NCI-H510A treated with DMSO at 0.1 percent for 48 hours (cell line): Measurements from ENCODE around the gene SUSD2.
"Not testable (repeated sequence)": the region's sequence is repeated elsewhere in the genome, so short reads cannot be mapped to it uniquely, and the experiment has no call there.

Experiments used
- DNase-seq: peaks from one replicate; lab custom pipeline; 2025; lab: John Stamatoyannopoulos, UW

The SUSD2 gene

GRCh38 chr22:24189249-24190158 is 8.2 kb downstream of the SUSD2 start:
- DNase-seq = peak; percentile 38

GRCh38 chr22:24190159-24190540 is 8.9 kb downstream of the SUSD2 start:
- no peak for DNase-seq

- no peak for DNase-seq
Observed at GRCh38 chr22:24190596-24191208, 9.4 kb downstream of the SUSD2 start.

- DNase-seq = no peak
Observed at GRCh38 chr22:24191381-24191841, 10.1 kb downstream of the SUSD2 start.

- no peak for DNase-seq
Observed at GRCh38 chr22:24191893-24192292, 10.6 kb downstream of the SUSD2 start.

- no peak for DNase-seq
Observed at GRCh38 chr22:24198682-24199052, 17.4 kb downstream of the SUSD2 start.

- no peak for DNase-seq
Observed at GRCh38 chr22:24200619-24201212, 19.4 kb downstream of the SUSD2 start.

- DNase-seq = no peak
Observed at GRCh38 chr22:24201681-24202614, 20.7 kb downstream of the SUSD2 start.

GRCh38 chr22:24203856-24204255 is 22.6 kb downstream of the SUSD2 start:
- DNase-seq = not testable (repeated sequence)

GRCh38 chr22:24205438-24206195 is 24.3 kb downstream of the SUSD2 start:
- no peak for DNase-seq

GRCh38 chr22:24206460-24207263 is 25.4 kb downstream of the SUSD2 start:
- DNase-seq = not testable (repeated sequence)

- DNase-seq = no peak
Observed at GRCh38 chr22:24207264-24208011, 26.2 kb downstream of the SUSD2 start.

- DNase-seq = peak; percentile 12
Observed at GRCh38 chr22:24208012-24208749, 26.9 kb downstream of the SUSD2 start.

GRCh38 chr22:24209016-24209415 is 27.7 kb downstream of the SUSD2 start:
- no peak for DNase-seq

GRCh38 chr22:24209687-24210086 is 28.4 kb downstream of the SUSD2 start:
- no peak for DNase-seq

- not testable (repeated sequence) for DNase-seq
Observed at GRCh38 chr22:24210409-24210808, 29.1 kb downstream of the SUSD2 start.

- DNase-seq = not testable (repeated sequence)
Observed at GRCh38 chr22:24211716-24212115, 30.4 kb downstream of the SUSD2 start.

GRCh38 chr22:24213111-24213510 is 31.8 kb downstream of the SUSD2 start:
- not testable (repeated sequence) for DNase-seq
